Ureter (tissue), 1 donor: ENCODE measurements around the gene MAU2. TPM values are rescaled to one million over a fixed set of nuclear protein-coding genes. Genes with fewer than 3 reads are reported as not detected.

Experiments
- total RNA-seq: library from RNA; stranded (reverse); gene quantifications from one replicate; pipeline ENCODE4 v1.2.4, GENCODE V29; 2023
- donor health status: DM: yes; HTN: yes; CAD: no.

Gene MAU2
- total RNA-seq, 1 donor from 2014 or later, result 87.4 TPM

Other genes starting within 250 kb of the MAU2 start
- 25.3 TPM for gene TMEM161A, start 182.4 kb upstream of the MAU2 start, total RNA-seq
- gene MEF2B, start 150.6 kb upstream of the MAU2 start, total RNA-seq, result 4.4 TPM
- gene BORCS8, start 128.7 kb upstream of the MAU2 start, total RNA-seq, result 58.0 TPM
- gene RFXANK, start 128.6 kb upstream of the MAU2 start, total RNA-seq, result 50.6 TPM
- gene NR2C2AP, start 117.4 kb upstream of the MAU2 start, total RNA-seq, result 24.1 TPM
- not detected for gene NCAN, start 108.9 kb upstream of the MAU2 start, total RNA-seq
- gene TM6SF2, start 47.5 kb upstream of the MAU2 start, total RNA-seq, result 1.8 TPM
- 51.8 TPM for gene SUGP1, start 320 bp upstream of the MAU2 start, total RNA-seq
- 92.7 TPM for gene GATAD2A, start 84.8 kb downstream of the MAU2 start, total RNA-seq
- gene TSSK6, start 194.7 kb downstream of the MAU2 start, total RNA-seq, result 3.4 TPM
- gene NDUFA13, start 195.4 kb downstream of the MAU2 start, total RNA-seq, result 369 TPM
- 14.1 TPM for gene YJEFN3, start 208.1 kb downstream of the MAU2 start, total RNA-seq
- 2.3 TPM for gene CILP2, start 217.4 kb downstream of the MAU2 start, total RNA-seq